HS-27A (cell line): ENCODE data around the gene LPIN1.

ENCODE experiments used
- DNase-seq: peaks from one replicate; pipeline ENCODE4 v3.0.0-alpha.2; 2012; ENCODE audit warnings: low read depth, missing footprints

LPIN1 gene

DNA sequence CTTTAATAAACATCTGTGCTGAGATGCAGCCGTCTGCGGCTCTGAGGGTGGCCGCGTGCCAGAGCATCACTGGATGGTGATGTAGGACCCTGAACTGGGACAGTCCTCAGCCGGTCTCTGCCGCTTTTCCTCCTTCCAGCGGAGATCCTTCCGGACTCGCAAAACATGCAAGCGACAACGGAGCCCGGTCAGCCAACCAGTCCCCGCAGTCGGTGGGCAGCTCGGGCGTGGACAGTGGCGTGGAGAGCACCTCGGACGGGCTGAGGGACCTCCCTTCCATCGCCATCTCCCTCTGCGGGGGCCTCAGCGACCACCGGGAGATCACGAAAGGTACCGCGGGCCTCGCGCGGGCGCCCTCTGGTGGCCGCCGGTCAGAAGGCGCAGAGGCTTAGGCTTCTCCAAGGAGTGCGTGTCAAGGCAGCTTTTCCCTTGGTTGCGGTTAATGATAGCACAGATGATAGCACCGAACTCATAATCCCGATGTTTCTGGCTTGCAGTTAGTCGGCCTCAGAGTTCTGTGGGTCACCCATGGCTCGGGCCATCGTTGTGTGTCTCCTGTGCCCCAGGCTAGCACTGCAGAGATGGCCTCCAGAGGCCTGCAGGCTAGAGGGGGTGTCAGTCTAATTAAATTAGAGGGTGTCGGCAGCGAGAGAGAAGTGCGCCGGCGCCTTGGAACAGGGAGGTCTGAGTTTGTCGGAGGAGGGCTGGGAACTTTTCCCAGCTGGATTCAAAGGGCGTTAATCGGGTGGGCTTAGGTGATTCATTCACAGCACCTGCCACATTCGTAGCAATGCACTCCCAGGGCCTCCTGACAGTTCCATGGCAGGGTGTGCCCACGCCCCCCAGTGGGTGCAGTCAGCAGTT lies 38.5 kb downstream of the LPIN1 start:
- DNase-seq: no peak

DNA sequence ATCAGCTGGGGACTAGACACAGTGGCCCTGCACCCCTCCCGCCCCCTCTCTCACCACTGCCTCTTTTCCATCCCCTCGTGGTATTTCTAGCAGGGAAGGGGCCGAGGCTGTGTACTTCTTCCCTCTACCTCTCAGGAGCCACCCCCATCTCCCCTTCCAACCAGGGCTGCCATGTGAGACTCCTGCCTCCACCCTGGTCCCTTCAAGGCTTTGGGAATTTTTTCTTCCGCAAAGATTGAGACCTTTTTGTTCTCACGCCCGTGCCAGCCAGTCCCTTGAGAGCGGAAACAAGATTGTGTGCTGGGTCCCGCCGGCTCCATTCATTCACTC lies 39.1 kb downstream of the LPIN1 start:
- DNase-seq: no peak

DNA sequence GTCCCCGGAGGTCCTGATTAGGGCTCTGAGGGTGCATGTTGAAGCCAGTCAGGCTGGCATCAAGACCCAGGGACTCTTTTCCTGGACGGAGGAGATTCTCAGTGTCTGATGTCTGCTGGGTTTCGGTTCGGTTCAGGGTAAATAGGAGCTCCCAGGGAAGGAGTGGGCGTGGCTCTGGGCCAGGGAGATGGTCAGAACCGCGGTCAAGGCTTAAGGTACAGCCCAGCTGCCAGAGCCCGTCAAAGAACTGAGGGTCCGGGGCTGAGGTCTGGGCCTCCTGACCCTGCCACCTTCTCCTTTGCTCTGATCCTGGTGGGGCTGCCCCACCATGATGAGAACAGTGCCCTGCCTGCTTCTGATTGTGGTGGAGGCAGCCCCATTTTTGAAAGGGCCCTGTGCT lies 39.8 kb downstream of the LPIN1 start:
- DNase-seq: no peak

DNA sequence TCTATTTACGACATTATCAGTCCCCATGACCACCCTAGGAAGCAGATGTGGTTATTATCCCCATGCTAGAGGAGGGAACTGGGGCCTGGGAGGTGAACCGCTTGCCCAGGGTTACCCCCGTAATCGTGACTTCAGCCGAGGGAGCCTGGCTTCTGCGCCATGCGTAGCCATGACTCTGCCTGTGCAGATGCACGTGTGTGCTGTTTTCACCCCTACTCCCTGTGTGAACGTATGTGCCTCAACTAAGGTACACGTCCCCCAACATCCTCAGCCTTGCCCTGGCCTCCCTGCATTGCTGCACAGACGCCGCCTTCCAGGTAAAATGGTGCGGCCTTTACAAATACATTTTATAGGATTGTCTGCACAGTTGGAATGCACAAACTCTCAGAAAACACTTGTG lies 40.2 kb downstream of the LPIN1 start:
- DNase-seq: no peak

DNA sequence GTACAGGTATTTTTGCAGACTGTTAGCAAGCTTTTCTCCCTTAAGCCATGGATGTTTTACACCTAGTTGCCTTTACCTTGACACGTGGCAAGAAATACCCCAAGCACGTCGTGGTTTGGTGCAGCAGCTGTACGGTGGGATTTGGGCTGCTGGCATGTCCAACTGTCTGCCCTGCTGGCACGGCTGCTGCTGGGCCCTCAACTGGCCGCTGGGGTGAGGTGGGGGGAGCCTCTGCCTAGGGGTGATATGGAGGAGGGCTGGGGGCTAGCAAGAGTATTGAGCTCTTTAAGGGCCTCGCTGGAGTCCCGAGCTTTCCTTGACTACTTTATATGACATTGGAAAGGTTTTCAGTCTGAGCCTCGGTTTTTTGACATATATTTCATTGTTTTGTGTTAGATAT lies 41.6 kb downstream of the LPIN1 start:
- no peak for DNase-seq

DNA sequence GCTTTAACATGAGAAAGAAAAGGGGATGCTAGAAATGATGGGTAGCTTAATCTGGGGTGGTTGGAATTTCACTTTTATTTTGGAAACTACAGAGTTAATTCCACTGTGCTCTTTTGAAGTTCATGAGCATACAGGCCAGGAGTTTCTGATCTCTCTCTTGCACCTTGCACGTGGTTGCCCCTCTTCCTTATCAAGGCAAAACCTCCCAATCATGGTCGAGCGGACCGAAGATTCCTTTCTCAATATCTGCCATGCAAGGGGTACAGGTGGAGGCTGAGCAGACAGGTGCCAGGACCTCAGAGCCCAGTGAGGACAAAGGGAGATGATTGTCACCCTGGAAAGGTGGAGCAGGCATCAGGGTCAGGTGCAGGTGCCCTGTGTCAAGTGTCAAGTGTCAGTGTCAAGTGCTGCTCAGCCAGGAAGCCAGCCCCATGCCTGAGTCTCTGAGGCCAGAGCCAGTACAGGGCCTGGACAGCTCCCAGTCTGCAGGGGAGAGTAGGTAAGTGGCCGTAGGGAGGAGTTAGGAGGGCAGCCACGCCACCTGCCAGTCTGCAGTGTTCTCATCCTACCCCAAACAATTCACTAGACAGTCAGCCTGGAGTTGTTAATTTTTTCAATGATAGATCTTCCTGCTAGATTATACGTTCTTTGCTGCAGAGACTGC lies 42.2 kb downstream of the LPIN1 start:
- DNase-seq: no peak

DNA sequence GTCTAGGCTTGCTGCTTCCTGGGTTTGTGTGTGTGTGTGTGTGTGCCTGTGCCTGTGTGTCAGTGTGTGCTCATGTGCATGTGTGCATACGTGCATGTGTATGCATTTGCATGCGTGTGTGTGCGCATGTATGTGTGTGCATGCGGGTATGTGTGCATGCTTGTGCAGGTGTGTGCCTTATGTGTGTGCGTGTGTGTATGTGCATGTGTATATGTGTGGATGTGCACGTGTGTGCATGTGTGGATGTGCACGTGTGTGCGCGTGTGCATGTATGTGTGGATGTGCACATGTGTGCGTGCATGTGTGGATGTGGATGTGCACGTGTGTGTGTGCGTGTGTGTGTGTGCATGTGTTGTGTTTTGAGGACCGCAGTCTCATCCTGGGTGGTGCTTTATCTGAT lies 42.8 kb downstream of the LPIN1 start:
- no peak for DNase-seq

DNA sequence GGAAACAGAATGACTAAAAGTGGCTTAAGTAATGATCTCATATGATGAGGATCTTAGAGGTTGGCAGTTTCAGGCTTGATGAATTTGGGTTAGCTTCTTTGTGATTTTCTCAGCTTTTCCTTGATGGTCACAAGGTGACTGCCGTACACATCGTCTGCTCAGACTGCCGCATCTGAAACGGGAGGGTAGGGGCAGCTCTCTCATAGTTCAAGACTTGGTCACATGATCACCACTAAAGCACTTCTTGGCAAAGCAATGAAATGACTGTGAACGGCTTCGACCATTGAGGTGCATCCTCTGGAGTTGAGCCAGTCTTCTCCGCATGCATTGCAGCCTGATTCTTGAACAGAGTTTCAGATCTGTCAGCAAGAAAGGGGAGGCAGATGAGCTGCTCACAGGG lies 43.8 kb downstream of the LPIN1 start:
- no peak for DNase-seq

DNA sequence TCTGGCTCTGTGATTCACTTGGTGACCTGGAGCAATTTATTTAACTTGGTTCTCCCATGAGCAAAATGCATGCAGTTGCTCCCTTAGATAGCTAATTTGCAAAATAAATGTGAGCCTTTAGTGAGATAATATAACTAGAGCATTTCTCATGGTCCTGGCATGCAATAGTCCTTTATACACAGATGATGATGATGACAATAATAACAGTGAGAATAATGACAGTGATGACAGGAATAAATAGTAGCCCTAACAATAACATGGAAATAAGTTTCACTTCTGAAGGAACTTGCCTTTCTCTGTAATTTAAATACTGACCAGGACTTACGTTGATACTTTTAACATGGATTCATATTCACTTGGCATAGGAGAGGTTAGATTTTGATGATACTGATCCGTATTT lies 49.2 kb downstream of the LPIN1 start:
- no peak for DNase-seq

DNA sequence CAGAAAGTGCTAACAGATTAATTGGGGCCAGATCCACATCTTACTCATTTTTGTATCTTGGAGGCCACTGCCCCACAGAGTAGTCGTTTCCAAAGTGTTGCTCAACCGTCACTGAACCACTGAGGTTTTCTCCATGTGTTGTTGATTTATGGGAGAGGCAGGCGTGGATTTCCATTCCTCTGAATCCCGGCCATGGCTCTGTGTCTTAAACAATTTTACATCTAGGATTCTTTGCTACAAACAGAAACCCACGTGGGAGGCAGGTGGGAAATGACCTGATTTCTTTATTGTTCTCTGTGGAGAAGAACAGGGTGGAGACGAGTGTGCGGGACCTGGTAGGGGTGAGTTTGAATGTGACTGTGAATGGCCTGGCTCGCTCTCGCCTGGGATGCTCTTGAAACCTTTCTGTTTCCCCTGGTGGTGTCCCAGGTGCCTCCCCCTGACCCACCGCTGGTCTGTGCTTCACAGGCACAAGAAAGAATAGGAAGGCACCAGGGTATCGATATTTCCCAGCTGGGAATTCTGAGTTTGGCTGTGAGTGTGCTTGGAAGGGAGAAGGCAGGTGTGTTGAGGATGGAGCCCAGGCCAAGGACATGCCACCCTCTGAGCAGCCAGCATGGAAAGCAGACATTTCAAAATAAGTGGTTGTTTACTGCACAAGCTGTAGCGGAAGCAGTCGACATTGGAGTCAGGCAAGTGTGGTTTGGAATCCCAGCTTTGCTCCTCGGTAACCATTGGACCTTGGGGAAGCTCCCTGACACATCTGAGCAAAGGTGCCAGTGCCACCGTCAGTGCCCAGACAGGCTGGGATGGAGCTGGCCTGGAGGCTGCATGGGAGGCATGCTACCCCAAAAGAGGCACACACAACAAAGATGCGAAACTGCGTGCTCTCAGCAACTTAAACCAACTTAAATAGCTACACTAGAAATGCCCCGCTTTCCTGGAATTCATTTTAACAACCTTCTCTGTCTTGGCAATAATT lies 50.0 kb downstream of the LPIN1 start:
- no peak for DNase-seq

DNA sequence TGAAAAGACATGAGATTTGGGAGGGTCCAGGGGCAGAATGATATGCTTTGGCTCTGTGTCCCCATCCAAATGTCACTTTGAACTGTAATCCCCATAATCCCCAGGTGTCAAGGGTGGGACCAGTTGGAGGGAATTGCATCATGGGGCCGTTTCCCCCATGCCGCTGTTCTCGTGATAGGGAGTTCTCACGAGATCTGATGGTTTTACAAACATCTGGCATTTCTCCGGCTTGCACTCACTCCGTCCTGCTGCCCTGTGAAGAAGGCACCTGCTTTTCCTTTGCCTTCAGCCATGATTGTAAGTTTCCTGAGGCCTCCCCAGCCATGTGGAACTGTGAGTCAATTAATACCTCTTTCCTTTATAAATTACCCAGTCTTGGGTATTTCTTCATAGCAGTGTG lies 51.4 kb downstream of the LPIN1 start:
- no peak for DNase-seq

DNA sequence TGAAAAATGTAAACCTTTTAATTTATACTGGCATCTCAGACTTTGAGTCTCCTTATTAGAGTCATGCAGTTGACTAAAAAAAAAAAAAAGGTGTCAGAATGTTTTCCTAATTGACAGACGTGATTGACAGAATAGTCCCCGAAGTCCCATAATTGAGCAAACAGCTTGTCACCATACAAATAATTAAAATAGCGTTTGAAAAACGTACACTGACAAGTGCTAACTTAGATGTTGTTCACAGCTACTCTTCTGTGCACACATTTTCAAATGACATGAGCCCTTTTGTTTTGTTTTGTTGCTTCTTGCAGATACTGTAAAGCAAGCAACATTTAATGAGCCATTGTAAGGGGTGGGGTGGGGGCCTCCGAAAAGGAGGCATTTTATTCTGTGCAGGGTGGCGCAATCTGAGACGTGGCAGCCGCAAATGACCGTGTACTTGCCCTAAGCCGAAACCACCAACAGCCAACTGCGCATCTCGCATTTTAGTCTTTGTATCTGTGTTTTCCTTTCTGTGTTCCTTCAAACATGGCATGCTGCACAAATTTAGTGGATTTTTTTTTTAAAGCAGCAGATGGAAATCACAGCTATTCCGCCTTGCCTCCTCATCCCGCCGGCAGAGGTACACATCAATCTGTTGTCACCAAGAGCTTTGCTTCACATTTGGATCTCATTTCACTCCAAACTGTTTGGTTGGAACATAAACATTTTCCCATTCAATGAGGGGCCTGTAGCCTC lies 52.4 kb downstream of the LPIN1 start:
- no peak for DNase-seq

DNA sequence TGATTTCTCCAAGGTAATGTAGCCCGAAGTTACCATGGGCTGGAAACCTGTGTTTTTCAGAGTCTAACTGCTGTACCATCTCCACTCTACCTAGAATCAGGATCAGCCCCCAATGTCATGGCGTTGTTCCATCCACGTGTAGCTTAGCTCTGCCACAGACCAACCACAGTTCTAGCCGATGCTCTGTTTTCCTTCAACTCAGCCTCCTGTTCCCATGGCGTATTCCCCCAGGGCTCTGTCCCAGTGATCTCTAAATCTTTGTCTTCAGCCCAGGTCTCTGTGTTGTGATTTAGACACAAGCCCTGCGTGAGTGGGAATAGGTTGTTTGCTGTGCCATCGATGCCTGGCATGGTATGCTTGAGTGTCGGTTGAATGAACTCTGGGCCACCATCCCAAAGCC lies 53.4 kb downstream of the LPIN1 start:
- no peak for DNase-seq

DNA sequence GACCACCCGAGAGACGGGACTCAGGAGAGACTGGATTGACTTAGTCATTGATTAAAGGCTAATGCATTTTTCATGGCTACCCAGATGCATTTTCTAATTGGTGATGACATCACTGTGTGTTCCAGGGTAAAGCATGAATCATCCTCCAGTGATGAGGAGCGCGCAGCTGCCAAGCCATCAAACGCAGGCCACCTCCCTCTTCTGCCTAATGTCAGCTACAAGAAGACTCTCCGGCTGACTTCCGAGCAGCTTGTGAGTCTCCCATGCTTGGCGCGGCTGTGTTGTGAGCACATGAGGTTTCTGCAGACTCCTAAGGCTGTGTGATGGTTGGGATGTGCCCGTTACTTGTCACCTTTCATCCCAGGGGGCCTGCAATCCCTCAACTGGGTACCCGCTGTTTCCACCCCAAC lies 56.4 kb downstream of the LPIN1 start:
- DNase-seq: no peak

DNA sequence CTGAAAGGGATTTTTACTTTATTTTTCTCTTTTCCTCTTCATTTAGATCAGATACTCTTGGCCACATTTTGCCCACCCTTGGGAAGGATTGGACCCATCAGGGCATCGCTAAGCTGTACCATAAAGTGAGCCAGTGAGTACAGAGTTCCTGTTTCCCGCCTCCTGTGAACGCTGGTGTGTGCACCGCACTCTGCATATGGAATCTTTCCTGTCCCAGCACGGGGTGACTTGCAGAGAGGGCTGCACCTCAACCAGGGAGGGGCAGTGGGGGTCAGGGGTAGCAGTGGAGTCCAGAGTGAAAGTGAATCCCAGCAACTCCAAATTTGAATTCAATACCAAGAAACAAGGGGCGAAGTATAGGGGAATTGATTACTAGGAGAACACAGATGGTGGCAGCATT lies 58.6 kb downstream of the LPIN1 start:
- no peak for DNase-seq

DNA sequence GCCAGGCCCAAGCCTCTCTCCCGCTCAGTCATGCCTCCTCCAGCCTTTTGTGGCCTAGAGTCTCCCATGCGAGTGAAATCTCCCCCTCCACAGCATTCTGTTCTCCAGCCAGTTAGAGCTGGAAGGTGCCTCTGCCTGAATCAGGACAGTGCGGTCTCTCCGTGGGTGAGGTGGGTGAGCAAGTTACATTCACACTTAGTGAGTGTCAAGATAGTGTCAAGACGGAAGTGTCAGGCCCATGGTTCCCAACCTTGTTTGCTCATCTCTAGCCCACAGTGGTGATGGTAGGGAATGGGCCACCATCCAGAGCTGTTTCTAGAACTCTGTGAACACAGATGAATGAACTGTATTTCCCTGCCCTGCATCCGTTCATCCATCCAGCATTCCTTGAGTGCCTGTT lies 59.5 kb downstream of the LPIN1 start:
- no peak for DNase-seq

DNA sequence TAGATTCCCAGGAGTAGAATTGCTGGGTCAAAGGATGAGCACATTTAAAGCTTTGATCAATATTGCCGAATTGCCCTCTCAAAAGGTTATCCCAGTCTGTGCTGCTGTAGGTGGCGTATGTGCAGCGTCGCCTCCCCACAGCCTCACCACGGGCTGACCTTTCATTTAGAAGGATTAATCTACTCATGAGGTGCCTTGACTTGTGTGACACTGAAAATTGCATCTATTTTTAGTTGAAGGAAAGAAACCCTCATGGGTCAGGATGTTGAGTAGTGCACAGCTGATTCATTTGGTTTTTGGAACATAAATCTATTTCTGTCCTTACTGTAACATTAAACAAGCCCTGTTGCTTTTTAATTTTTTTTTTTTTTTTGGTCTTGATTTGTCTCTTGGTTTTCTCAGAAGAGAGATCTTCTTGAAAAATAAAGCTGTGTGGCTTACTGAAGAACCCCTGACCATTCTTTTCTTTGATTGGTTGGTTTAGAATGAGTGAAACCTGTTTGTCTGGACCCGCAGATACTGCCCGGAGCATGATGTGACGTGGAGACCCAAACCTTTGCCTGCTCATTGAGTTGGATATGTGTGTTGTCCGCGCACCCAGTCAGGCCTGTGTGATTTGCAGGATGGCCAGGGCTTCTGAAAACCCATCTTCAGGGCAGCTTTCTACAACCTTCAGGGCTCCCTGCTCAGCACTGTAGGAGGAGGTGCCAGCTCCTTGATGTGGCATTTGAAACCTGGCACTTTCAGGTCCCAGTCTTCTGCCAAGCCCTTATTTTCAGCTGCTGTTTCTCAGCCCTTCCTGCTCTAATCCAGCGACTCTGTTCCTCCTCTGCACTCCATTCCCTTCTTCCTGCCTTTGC lies 61.0 kb downstream of the LPIN1 start:
- DNase-seq: no peak

DNA sequence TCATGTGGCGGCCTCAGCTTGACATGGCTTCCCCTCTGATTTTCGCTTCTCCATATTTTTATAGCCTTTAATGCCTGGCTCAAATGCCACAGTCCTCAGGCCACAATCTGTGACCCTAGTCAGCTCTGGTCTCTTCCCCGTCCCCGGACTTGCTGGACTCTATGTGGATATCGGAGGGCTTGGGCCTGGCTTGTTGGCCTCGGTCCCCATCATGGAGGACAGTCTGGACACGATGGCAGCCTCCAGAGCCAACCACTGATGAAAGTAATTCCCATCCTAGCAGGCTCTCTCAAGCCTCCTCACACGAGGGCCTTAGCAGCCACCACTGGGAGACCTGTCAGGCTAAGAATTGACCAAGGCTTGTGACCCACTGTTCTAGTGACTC lies 61.6 kb downstream of the LPIN1 start:
- no peak for DNase-seq

DNA sequence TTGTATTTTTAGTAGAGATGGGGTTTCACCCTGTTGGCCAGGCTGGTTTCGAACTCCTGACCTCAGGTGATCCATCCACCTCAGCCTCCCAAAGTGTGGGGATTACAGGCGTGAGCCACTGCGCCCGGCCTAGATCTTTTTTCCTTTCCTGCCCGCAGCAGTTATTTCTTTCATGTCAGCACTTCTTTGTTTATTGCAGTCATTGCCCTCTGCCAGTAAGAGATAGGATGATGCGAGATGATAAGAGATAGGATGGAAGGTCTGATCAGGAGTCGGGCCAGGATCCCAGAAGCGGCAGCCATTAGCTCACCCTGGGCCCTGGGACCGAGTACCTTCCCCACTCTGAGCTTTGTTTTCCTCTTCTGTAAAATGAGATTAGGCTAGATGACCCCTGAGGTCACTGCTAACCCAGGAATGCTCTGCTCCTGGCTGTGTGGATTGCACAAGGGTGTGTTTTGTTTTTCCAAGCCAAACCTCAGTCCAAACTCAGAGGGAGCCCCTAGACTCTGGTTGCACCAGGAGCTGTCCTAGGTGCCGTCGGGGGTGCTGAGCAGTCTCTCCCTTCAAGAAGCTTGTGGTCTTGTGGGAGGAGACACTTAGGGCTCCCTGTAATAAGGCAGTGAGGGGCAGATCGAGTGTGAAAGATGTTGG lies 63.3 kb downstream of the LPIN1 start:
- DNase-seq: no peak

DNA sequence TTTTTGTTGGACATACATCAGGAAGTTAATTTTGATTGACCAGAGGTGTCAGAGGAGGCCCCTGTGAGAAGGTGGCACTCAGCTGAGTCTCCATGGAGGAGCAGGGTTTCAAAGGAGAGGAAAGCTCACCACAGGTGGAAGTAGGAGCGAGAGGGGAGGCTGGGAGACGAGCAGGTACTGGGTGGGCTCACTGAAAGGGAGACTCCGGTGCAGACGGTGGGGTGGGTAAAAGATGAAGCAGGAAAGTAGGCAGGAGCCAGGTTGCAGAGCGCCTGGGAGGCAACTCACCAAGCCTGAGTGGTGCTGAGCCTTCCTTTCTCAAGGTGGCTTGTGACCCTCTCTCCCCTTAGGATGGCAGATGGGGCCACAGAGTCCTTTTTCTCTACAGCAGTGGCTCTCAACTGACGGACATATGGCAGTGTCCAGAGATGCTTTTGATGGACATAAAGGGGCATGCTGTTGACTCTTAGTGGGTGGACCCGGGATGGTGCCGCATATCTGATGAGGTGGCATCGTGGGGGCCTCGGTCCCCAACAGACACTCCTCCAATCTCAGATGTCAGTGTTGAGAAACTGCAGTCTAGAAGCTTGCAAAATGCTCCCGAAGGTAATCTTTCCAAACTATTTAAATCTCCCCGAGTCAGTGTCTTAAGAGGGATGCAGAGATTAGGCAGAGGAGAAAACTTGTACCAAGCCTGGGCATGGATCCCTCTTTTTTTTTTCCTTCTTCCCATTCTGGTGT lies 64.0 kb downstream of the LPIN1 start:
- DNase-seq: no peak
